Activated CD4-positive, alpha-beta T cell treated with anti-CD3 and anti-CD28 coated beads, Interleukin-2, amount 50 U/mL, for 48 hours (primary cell): ENCODE measurements around the gene DOK1.
A peak's percentile ranks its signal among the peaks of the same experiment; 100 is the strongest.
"Not testable (repeated sequence)": the region's sequence is repeated elsewhere in the genome, so short reads cannot be mapped to it uniquely, and the experiment has no call there.

Experiments used
- DNase-seq, 2 experiments: peaks; one replicate each; pipeline ENCODE4 v3.0.0-alpha.2; 2020

The DOK1 gene

DNA sequence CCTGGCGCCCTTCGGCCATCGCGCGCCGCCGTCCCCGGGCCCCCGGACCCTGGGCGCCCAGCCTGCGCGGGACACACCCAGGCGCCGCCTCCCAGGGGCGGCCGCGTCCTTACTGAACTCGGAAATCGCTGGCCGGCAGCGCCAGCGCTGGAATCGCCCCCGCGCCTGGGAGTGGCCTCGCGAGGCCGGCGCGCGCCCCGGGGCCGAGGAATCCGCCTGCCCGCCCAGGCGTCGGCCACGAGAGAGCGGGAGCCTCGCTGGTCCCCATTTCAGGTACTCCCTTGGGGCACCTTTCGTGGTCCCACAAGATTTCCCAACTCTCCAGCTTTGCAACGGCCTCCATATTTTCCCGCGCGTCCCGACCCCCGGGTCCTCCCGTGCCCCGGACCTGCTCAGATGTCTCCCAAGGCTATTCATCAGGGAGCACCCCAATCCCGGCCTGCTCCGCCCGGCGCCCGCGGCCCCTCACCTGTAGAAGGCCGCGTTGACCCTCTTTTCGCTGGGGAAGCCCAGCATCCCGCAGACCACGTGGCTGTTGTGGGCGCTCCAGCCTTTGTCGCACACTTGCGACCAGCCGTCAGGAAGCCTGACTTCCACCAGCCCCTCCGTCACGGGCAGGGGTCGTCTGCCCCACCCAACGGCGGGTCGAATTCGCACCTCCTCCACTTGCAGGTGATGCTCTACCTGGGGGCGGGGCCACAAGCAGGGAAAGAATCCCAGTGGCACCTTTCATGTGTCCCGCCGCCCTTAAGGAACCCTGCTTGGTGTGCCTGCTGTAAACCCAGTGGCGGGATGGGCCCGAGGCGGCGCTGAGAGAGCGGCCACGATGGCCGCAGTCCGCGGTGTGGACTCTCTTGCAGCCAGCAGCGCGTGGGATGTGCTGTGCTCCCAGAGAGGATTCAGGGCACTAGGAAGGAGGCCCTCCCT lies 5.4 kb upstream of the DOK1 start:
- DNase-seq, result peak; percentile 50 to 56

DNA sequence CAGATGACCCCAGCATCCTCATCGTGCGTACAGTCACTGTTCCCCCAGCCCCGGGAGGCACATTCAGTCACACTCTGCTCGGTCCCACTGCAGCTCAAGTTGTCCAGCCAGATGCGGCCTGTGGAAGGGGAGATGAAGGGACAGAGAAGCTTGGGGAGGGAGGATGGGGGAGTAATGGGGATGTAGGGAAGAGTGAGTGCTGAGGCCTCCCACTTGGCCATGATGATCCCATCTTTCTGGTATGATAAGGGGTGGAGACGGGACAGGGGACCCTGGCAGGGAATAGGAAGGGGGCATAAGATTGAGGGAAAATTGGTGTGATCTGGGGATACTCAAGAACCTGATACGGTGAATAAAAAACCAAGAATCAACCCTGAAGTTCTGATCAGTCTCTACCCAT lies 4.3 kb upstream of the DOK1 start:
- no peak for DNase-seq

DNA sequence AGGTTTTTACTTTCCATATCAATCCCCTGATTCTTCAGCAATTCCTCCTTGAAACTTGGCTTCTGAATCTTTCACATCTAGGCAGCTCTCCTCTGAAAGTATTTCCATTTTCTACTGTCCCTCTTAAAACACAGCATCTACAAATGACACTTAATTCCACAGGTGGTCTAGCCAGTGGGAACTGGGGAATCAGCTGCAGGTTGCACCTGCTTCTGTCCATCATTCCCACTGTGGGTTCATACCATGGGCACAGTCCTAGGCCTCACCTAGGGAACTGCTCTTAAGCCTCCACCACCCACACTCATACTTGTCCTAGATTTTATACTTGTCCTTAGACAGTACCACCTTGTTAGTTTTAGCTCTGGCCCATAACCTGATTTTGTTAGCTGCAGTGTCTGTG lies 3.0 kb upstream of the DOK1 start:
- no peak for DNase-seq

DNA sequence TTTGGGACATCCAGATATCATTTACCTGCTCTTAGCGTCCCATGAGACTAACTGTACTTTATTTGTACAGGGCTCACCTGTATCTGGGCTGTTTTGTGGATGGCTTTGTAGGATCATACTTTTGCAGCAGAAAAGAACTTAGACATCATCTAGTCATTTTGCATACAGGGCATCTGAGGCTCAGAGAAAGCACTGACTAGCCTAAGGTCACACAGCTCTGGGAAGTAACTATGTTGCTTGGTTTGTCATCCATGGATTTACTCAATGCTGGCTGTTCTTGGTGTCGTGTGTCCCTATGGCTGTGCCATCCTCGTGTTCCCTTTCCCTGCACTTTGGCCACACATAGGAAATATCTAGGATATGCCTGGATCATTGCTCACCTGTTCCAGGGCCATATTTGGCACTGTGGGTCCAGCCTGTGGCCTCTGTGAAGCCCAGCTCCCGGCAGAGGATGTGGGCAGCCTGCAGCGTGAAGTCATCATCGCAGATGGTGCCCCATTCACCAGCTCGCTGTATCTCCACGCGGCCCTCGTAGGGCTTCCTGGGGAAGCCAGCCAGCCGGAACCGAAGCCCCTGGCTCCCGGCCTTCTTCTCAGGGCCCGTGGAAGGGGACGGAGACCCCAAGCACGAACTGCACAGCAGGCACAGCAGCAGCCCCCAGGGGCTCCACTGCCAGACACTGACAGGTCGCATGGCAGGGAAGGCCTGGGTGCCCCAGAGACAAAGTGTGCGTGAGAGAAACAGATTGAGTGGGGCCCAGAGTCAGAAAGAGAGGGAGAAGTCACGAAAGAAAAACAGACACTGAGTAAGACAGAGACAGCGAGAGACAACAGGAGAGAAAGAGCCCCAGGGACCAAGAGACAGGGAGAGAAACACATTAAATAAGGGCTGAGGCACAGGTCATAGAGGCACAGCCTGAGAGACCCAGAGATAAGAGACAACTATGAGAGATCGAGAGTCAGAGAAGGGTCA lies 2.3 kb upstream of the DOK1 start:
- DNase-seq, result no peak

DNA sequence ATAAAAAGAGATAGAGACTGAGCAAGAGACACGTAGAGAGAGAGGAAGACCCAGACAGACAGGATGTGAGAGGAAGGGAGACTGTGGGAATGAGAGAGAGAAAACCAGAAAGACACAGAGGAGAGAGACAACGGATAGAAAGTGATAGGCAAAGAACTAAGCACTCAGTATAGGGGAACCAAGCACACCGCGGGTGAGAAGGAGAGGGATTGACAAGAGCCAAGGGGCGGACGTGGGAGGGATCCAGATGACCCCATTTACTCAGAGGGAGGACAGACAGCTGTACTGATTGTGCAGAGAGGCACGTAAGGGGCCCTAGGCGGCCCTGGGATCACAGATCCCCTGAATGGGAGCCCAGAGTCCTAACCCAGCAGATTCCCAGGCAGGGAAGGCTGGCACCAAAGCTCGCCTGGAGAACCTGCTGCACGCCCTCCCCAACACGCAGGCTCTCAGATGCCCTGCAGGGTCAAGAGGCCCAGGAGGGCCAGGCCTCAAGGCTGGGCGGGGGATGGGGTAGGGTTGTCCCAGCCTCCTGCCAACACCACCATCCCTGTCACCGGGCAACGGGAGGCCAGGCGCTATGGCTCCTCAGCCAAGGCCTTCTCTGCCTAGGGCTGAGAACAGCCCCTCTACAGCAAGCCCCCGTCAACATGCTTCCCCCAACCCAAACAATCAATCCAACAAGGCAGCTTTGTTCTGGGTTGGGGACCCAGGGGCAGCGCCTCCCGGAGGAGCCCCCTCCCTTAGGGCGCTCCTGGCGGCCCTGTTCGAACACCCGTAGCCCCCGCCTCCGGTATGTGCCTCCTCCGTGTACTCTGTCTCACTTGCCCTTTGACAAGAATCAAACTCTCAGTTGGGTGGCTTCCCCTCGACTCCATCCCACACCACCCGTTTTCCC lies 1.4 kb upstream of the DOK1 start:
- no peak for DNase-seq

DNA sequence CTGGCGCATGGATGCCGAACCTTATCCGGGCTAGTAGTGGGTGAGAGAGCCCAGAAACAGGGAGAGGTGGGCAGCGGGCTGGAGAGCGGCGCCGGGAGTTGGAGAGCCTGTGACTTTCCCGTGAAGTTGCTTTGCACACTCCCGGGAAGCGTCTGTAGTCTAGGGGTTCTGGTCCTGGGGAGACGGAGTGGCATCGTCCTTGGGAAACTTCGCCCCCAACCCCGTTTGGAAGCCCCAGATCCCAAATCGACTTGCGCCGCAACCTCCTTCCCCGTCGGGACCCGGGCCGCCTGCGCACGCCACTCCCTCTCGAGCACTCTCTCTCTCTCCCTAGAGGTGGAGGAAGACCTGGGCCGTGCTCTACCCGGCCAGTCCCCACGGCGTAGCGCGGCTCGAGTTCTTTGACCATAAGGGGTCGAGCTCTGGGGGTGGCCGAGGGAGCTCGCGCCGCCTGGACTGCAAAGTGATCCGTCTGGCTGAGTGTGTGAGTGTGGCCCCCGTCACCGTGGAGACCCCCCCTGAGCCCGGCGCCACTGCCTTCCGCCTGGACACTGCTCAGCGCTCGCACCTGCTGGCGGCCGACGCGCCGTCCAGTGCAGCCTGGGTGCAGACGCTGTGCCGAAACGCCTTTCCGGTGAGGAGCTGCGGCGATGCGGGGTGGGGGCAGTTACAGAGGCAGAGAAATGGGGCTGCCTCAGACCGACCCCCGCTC lies 456 bp downstream of the DOK1 start:
- peak; percentile 56 to 62 for DNase-seq

DNA sequence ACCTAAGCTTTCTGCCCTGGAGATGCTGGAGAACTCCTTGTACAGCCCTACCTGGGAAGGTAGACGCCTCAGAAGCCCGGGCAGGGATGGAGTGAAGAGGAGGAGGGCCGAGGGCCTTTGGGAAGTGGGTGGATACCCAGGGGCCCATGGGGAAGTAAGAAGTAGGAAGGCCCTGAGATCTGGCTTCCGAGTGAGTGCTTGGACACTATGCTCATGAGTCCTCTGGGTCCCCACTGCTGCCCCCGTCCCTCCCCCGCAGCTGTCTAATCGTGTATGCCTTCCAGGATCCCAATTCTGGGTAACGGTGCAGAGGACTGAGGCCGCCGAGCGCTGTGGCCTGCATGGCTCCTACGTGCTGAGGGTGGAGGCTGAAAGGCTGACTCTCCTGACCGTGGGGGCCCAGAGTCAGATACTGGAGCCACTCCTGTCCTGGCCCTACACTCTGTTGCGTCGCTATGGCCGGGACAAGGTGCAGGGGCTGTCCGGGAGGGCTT lies 1.1 kb downstream of the DOK1 start:
- DNase-seq, result no peak

DNA sequence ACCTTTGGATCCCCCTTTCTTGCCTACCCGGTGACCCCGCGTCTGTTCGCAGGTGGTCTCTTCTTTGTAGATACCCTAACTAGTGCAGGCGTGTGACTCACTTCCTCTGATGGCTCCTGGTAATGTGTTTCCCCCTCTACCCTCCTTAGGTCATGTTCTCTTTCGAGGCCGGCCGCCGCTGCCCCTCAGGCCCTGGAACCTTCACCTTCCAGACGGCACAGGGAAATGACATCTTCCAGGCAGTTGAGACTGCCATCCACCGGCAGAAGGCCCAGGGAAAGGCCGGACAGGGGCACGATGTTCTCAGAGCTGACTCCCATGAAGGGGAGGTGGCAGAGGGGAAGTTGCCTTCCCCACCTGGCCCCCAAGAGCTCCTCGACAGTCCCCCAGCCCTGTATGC lies 1.6 kb downstream of the DOK1 start:
- DNase-seq, result no peak

DNA sequence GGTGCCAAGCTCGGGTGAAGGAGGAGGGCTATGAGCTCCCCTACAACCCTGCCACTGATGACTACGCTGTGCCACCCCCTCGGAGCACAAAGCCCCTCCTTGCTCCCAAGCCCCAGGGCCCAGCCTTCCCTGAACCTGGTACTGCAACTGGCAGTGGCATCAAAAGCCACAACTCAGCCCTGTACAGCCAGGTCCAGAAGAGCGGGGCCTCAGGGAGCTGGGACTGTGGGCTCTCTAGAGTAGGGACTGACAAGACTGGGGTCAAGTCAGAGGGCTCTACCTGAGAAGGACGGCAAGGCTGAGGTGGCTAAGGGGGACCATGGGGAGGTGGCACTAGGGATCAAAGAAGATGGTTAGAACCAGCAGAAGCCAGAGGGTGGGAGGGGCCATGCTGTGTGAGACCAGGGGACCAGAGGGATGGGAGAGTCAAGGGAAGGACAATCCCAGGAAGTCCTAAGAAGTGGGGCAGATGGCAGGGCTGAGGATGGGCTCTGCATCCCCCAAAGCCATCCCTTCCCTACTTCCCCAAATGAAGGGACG lies 2.4 kb downstream of the DOK1 start:
- no peak for DNase-seq

DNA sequence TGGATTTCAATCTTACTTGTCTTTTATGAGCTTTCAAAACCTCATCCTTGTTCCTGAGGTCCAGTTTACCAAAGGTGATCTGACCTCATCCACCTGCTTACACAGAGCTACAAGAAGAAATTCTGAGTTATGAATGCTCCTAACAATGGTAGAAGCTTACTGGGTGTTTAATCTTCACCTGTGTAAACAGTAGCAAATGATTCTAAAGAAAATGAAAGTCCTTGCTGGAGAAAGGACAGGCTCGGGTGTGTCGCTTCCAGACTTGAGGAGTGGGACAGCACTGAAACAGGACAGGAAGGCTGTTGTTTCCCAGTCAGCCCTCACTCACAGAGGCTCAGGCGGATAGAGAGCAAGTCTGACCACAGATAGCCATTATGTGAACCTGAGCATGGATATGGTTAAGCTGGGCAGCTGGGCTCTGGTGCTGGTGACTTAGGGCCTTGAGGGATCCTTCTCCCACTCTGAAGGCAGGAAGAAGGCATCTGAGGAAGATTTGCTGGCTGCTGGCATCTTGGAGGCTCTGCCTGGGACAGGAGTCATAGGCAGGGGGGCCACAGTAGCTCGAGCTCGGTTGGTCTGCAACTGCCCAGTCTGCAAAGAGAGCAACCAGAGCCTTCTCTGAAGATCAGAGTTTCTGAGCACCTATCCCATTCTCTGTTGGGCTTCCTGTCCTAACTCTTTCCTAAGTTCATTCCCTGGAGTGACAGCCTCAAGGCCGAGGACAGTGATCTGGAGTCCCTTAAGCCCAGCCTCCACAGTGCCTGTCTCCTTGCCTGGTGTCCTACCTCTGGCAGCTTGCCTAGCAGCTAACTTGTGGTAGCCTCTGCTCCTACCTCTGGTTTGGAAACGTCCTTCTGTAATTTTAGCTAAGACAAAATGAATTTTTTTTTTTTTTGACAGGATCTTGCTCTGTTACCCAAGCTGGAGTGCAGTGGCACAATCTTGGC lies 4.0 kb downstream of the DOK1 start:
- no peak for DNase-seq

DNA sequence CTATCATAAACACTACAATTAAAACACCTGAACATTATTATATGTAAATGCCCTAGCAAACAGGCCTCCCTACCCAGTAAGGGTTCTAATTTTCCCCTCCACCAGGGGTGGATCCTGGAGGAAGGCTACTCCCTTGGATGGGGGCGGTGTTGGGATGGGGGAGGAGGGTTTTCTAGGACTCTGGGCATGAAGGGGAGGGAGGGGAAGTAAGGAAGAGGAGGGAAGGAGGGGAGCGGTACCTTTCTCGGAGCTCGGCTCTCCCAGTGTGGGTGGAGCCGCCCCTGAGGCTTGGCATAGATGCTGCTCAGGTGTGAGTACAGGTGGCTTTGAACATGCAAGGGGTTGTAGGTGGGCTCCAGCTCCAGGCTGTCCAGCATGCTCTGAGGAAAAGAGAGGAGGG lies 5.4 kb downstream of the DOK1 start:
- DNase-seq, result no peak

DNA sequence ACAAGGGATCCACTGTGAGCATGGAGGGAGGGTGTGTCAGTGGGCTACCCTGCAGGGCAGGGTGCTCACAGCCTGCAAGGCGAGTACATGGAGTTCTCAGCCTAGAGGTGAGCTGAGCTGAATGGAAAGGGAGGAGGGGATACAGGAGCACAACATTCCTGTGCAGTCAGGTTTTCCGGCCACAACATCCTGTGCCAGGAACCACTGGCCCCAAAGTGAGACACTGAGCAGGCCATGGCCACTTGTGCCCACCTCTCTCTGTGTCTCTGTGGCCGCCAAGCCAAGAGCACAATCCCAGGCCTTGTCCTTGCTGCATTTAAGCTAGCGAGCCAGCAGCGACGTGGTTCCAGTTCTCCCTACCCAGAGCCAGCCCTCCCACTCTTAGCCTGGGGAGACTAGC lies 6.1 kb downstream of the DOK1 start:
- DNase-seq, result no peak

DNA sequence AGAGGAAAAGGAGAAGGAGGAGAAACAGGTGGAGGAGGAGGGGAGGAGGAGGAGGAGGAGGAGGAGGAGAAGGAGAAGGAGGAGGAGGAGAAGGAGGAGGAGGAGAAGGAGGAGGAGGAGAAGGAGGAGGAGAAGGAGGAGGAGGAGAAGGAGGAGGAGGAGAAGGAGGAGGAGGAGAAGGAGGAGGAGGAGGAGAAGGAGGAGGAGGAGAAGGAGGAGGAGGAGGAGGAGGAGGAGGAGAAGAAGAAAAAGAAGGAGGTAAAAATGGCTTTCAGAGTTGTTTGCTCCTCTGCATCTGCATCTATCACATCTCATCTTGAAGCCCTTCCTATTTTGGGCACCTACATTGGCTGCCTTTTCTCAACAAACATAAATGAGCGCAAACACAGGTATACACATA lies 6.5 kb downstream of the DOK1 start:
- DNase-seq, result not testable (repeated sequence)

DNA sequence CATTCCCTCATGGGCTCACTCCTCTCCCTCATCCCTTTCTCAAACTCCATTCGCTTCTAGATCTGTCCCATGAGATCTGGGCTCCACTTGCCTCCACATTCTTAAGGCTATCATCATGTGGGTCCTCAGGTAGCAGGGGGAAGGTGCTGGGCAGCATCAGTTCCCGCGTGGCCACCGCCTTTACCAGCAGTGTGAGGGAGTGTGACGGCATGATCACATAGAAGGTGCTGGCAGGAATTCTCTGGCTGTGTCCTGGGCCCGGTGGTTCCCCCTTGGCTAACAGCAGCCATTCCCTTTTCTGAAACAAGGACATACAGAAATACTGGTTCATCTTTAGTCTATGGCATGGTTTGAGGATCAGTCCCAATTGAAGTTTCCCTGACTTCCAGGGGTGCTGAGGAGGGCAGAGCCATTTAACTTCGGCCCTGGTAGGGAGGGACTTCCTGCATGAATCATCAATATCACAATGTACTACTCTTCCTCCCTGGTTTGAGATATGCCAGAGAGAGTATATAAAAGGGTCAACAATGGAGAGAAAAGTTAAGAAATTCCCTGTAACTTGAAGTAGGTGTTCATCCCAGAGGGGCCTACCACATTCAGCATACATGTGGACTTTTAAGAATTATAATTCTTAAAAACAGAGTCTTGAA lies 7.7 kb downstream of the DOK1 start:
- DNase-seq, result no peak

DNA sequence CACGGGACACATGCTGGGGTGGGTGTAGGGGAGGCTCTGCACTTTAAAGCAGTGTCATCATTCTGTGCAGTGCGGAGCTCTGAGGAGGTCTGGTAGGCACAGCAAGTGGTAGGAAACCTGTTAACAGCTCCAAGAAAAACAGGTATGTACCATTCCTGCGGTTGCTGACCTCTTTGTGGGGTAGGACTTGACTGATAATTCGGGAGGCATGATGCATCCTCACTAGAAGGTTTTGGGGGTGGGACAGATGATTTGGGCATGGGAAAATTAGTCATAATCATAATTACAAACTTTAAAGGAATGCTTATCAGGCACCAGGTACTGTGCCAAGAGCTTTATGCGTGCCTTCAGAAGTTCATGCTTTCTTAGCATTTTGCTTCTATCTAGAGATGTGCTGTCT lies 9.7 kb downstream of the DOK1 start:
- DNase-seq, result no peak

DNA sequence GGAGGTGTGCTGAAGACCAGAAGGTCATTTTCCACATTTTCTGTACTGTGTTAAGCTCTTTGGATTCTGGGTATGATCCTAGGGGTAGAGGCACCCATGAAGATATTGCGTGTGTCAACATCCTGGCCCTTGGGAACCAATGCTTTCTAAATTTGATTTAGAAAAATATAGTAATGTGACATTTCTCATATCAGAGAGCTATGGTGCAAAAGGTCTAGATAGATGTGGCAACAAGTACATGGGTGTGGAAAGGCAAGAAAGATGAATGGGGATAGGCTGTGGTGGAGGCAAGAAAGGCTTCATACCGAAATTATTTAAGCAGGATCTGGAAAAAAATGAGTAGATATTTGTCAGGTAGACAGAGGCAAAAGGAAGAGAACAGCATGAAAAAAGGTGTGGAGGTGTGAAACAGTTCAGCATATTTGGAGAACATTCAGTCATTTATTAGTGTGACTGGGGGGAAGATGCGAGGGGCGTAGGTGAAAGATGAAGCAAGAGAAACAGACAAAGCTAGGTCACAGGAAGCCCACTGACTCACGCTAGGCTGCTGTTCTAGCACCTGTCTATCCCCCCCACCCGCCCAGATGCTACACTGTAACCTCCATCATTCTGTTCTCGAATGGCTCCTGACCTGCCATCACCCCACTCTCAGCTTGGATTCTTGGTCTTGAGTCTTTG lies 11.7 kb downstream of the DOK1 start:
- no peak for DNase-seq

DNA sequence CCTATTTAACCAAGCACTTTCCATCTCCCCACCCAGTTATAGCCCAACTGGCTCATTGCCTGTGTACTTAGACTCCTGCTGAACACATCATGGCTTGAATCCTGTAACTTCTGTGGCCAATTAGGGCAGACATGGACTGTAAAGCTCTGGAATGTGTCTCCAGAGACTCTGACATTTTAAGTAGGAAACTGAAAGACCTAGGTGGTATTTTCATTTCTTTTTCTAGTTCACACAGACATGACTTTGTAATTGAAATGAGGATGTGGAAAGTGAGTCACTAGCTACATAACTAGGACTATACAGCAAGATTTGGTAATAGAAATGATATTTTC lies 12.2 kb downstream of the DOK1 start:
- DNase-seq, result no peak

DNA sequence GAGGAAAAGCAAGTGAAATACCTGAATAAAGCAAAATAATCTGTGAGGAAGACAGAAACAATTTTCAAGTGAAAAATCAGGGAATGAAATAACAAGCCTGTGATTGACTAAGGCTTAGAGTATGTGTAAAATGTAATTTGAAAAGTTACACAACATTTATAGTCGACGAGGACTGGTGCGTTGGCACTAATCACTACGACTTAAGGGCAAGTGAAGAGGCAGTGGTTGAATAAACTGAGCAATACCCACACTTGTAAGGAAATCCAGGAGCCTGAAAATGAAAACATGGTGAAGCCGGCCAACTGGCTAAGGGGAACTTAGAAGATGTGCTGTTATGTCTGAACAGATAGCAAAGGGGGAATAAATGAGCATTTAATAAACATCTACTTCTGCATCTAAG lies 13.4 kb downstream of the DOK1 start:
- DNase-seq, result no peak

DNA sequence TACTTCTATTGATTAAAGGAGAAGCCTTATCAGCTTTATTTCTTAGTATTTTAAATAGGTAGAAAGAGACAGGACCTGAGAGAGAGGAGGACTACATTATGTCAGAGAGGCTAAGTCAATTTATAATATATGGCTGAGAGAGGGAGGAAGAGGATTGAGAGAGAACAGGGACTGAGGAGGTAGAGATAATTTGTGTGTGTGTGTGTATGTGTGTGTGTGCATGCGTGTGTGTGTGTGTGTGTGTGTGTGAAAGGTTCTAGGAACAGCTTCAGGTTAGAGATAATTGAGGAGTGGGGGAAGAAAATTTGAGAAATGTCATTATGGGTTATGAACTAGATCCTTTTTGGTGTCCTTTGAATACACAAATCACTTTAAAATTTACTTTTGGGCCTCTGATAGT lies 15.2 kb downstream of the DOK1 start:
- DNase-seq, result no peak
